Fibroblast of the conjunctiva (primary cell): ENCODE measurements around the gene MRPS10.
"Not testable (repeated sequence)": the region's sequence is repeated elsewhere in the genome, so short reads cannot be mapped to it uniquely, and the experiment has no call there.

Experiments used
- DNase-seq: peaks from one replicate; pipeline ENCODE4 v3.0.0-alpha.2; 2010; ENCODE audit warnings: low read depth

Gene MRPS10

DNA sequence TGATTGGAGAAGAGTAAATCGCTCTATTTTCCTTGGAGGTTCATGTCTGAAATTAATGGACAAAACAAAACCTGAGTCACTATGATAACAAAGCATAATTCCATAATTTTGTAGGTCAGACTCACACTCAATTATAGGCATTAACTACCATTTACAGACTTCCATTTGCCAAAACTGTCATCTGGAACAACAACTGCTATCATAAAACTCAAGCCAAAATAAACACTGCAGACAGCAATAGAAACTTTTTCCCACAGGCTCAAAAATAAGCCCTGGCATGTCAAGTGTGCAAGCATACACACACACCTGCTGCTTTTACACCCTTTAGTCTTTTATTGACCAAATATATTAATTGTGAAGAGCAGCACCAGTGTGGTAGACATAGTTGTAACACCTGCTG is 7.1 kb downstream of the MRPS10 start:
- no peak for DNase-seq

DNA sequence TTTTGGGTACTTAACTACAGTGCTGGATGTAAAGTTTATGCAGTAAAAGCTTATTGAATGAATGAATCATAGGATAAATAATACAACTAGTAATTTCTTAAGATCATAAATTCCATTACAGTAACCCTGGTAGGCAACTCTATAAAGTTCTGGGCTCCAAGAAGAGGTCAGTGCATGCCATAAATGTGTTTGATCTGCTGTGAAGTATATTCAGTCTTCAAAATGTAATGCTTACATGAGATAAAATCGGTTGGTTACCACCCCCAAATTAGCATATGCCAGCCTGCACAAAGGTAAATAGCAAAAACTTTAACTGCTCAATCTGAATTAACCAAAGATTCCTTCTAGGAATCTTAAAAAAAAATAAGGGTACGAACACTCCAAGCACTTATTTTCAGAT is 10.1 kb downstream of the MRPS10 start:
- DNase-seq, result not testable (repeated sequence)

DNA sequence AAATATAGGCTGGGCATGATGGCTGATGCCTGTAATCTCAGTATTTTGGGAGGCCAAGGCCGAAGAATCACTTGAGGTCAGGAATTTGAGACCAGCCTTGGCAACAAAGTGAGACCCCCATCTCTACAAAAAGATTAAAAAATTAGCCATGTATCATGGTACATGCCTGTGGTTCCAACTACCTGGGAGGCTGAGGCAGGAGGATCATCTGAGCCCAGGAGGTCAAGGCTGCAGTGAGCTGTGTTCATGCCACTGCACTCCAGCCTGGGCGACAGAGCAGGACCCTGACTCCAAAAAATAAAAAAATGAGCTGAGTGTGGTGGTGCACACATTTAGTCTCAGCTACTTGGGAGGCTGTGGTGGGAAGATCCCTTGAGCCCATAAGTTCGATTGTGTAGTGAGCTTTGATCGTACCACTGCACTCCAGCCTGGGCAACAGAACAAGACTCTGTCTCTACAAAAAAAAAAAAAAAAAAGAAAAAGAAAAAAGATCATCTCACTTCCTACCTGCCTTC is 12.8 kb downstream of the MRPS10 start:
- no peak for DNase-seq

DNA sequence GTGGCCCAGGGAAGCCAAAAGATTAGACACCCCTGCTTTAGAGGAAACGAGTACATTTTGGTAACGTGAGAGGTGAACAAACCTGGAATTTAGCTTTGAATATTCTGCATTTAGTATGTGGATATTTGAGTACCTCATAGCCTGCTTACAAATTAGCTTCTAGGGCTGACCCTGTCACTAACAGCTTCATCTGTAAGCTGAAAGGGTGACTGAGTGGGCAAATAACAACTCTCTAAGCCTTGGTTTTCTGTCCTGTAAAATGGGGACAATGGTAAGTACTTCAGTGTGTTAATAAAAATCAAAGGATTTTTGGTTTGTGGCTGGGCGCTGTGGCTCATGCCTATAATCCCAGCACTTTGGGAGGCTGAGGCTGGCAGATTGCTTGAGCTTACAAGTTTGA is 14.5 kb downstream of the MRPS10 start:
- no peak for DNase-seq

DNA sequence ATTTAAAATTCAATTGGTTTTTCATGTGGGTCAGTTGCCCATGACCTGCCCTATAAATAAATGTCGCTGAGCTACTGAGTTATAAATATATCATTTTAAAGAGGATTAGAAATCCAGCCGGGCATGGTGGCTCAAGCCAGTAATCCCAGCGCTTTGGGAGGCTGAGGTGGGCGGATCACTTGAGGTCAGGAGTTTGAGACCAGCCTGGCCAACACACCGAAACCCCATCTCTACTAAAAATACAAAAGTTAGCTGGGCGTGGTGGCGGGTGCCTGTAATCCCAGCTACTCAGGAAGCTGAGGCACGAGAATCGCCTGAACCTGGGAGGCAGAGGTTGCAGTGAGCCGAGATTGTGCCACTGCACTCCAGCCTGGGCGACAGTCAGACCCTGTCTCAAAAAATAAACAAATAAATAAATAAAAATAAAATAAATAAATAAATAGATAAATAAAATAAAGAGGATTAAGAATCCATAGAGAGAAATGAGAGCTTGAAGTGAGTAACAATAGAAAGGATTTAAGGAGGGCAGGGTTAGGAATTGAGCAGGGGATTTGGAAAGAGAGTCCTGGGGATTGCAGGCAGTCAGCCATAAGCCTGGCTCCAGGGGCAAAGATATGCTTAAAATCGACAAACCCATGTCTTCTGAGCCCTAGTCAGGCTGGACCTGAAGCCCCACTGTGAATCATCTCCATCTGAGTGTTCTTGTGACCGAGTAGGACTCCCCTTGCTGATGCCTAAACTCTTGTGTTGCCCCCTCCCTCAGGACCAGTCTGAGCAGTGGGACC is 15.3 kb downstream of the MRPS10 start:
- not testable (repeated sequence) for DNase-seq

DNA sequence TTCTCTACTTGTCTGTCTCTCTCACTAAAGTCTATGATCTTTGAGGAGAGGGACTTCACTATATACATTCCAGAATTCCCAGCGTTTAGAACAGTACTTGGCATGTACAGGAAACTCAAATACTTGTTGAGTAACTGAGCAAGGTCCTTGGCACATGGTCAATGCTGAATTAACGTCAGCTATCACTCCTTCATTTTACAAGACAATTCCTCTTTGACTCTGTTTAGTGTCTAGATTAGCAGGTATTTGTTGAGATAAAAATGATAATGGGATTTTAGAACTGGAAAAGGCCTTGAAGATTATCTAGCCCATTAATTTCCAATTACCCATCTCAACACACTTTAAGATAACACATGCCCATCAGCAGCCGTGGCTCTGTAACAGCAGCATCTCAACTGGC is 16.3 kb downstream of the MRPS10 start:
- DNase-seq, result no peak

DNA sequence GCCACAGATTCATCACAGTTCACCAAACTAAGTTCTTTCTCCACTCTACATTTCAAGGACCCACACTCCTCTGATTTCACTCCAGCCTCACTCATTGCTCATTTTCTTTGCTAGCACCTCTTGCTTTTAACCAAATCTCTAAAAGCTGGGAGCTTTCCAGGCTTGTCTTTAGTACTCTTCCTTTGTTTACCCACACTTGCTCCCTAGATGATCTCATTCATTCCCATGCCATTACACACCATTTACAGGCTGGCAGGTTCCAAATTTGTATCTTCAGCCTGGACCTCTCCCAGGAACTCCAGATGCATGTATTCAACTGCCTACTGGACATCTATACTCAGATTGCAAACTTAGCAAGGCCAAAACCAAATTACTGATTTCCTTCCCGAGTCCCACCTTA is 17.6 kb downstream of the MRPS10 start:
- peak; percentile 77 for DNase-seq

DNA sequence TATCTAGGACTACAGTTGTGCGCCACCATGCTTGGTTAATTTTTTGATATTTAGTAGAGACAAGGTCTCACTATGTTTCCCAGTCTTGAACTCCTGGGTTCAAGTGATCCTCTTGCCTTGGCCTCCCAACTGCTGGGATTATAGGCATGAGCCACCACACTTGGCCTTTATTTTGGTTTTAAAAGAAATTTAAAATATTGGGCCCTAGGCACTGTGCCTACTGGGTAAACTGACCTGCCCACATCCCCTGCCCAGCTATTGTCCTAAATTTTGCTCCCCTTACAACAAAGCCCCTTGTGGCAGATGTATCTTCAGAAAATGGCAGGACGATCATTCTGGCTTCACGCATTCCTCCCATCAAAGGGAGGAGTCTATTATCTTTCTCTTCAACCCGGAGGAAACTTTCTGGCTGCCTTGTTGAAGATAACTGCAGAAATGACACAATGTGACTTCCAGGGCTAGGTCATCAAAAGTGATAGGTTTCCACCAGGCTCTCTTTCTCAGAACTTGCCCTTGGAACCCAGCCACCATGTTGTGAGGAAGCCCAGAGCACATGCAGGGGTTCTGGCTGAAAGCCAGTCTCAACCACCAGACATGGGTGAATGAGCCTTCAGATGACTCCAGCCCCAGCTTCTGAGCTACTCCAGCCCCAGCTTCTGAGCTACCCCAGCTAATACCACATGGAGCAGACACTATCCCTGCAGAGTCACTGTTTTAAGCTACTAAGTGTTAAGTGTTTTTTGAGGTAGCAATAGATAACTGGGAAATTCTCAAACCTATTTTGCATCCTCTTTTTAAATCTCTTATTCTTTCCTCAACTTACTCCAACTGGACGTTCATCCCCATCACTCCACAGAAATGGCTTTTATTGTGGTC is 18.3 kb downstream of the MRPS10 start:
- peak; percentile 17 for DNase-seq

DNA sequence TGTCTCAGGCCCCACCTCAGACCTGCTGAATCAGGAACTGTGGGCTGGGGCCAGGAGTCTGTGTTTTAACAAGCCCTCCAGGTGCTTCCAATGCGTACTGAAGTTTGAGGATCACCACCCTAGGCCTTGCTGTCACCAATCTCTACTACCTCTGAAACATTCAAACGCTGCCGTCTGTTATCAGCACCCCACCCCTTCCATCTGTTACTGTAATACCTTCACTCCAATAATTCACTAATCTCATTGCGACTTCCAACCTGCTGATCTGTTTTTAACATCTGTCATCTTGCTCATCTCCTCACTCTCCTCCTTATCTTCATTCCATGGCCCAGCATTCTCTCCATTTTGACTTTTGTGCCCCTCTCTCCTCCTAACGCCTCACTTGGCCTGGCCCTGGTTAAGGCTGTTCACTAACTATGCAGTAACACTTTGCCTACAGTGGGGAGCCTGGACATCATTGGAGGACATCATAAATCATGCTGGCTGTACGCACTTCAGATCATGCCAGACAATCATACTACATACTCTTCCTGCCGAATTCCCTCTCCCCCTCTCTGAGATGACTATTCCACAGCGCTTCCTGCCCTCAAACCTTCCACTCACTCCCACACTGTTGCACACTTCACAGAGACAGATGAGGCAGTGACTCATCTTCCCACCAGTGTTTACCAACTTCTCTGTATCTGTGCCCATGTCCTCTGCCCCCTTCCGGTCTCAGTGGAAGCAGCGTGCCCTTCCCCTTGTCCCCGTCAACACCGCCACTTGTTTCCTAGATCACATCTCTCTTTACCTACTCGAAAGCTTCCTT is 19.9 kb downstream of the MRPS10 start:
- DNase-seq, result no peak

DNA sequence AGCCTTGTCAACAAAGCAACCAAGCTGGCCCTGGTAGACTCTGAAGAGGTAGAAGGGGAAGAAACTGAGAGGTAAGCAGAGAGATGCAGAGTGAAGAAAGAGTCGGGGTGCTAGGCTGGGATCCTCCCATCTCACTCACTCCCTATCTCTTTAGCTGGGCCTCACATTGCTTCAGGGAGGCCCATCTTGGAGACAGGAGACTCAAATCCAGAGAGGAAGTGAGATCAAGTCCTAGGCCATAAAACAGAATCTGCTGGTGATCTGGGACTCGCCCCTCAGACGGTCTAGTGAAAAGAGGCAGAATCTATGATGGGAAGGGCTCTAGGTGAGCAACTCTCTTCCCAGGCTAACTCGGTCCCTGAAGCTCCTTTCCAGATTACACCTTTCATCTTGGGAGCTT is 22.2 kb downstream of the MRPS10 start:
- DNase-seq, result no peak

DNA sequence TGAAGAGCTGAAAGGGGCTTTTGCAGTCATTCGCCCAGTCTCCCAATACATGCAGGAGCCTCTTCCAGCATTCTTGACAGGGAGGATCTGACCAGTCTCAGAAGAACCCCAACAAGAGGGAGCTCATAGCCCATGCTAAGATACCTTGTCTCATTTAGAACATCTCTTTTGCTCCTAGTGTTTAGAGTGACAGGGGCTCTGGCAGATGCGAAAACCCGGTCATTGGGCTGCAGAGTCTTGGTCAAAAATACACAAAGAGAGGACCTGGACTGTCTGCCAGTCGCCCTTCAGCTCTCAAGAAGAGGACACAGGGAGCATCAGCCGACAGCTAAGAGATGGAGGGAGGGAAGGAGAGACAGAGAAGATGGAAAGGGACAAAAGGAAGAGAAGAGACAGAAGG is 23.6 kb downstream of the MRPS10 start:
- no peak for DNase-seq

DNA sequence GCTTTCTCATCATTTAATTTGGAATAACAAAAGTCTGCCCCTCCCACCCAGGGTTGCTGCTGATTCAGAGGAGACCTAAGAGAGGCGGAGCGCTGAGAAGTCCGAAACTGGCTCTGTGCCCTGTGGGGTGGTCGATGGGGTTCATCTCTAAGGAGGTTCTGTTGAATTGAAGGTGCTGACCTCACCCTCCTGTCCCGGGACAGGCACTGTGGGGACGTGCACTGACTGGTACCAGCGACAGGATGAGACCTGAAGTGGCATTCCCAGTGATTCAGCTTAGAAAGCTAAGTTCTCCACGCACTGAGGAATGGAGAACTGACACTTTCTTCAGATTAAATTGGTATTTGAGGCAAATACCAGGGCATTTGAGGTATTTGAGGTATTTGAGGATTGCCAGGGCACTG is 24.2 kb downstream of the MRPS10 start:
- no peak for DNase-seq

DNA sequence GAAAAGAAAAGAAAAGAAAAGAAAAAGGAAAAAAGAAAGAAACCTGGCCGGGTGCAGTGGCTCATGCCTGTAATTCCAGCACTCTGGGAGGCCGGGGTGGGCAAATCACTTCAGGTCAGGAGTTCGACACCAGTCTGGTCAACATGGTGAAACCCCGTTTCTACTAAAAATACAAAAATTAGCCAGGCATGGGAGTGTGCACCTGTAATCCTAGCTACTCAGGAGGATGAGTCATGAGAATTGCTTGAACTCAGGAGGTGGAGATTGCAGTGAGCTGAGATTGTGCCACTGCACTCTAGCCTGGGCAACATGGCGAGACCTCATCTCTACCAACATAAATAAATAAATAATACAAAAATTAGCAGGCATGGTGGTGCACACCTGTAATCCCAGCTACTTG is 25.3 kb downstream of the MRPS10 start:
- DNase-seq, result not testable (repeated sequence)

DNA sequence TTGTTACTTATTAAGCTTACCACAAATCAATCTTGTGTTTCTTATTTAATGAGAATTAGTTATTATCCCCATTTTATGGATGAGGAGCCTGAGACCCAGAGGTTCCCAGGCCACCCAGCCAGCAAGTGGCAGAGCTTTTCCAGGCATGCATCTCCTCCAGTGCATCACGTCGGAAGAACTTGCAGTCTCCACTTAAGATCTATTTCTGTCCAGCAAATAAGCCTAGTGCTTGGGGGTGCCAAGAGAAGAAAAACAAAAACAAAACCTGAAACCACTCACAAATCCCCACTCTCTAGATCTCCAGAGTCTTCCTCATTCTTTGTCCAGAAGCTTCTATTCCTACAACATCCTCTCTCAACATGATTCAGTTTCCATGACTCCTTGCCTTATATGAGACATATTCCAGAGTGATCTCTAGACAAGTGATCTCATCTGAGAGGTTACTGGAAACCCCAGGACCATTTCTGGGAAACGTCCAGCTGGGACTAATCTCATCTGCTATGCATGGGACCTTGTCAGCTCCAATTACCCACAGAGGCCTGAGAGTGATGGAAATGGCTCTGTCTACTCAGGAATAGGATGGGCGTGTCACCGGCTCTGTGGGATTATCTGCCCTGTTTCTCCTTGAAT is 27.0 kb downstream of the MRPS10 start:
- DNase-seq, result peak; percentile 16

DNA sequence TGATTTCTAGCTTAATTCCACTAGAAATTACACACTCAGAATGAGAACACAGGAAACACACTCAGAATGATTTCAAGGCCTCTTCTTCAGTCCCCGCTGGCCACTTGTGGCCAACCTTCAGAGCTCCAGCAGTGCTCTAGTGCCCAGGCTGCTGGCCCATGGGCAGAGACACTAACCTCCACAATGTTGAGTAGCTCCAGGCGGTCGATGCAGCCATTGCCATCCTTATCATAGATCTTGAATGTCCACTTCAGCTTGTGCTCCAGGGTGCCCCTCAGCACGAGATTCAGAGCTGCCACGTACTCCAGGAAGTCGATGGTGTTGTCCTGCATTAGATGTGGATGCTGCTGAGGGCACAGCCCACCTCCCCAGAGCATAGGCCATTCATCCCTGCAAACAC is 29.3 kb downstream of the MRPS10 start:
- no peak for DNase-seq

DNA sequence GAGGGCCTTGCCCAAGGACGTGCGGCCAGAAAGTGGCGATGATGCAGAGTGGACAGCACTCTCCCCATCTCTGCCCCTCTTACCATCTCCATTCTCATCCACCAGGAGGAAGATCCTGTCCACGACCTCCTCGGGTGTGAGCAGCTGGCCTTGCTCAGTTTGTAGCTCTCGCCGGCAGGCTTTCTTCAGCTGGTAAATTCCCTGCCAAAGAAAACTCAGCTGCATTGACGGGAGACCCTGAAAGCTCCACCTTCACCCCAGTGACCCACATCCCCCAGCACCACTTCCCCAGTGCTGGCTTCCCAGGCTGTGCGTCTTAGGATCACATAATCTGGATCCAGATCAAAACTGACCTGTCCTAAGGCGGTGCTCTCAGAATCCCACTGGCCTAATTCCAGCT is 32.1 kb downstream of the MRPS10 start:
- DNase-seq, result no peak

DNA sequence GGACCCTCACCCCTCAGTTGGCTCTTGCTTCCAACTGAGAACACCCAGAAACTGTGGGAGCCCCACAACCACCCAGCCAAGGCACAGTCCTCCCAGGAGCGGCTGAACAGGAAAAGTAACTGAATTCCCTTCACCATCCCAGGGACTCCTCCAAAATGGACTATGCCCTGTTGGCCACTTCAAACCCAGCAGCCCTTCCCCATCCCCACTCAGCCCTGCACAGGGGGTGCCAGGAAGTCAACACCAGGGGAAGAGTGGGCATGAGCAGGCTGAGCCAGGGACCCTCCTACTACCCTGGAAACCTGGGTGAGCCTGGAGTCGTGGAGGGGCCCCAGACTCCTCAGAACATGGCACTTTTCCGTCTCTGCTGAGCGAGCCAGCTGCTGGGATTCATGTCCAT is 33.2 kb downstream of the MRPS10 start:
- DNase-seq, result no peak

DNA sequence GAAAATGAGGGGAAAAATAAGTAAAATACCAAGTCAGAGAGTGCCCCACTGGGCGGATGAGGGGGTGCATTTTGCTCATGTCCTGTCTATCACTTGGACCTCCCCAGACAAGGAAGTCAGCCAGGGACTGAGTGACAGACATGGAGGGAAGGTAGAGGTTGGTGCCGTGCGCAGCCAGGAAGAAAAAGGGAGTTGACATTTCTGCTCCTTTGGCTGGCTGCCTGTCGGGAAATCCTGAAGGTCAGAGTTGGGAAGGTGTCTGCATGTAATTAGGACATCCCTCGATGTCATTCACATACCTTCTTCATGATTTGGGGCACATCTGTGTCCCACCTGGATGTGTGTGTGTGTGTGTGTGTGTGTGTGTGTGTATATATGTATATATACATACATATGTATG is 35.6 kb downstream of the MRPS10 start:
- no peak for DNase-seq

DNA sequence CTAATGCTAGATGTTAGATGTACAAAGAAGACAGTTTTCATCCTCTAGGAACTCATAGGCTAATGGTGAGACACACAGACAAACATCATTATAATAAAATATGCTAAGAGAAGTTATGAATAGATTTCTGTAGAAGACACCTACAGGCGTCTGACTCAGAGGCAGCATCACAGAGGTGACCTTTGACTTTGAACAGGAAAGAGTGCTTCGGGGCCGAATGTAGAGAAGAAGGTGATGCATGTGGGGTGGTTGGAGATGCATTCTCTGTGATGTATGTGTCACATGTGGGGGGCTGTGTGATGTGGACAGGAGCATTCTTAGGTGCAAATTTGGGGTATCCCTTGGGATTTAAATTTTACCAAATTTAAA is 37.7 kb downstream of the MRPS10 start:
- DNase-seq, result no peak

DNA sequence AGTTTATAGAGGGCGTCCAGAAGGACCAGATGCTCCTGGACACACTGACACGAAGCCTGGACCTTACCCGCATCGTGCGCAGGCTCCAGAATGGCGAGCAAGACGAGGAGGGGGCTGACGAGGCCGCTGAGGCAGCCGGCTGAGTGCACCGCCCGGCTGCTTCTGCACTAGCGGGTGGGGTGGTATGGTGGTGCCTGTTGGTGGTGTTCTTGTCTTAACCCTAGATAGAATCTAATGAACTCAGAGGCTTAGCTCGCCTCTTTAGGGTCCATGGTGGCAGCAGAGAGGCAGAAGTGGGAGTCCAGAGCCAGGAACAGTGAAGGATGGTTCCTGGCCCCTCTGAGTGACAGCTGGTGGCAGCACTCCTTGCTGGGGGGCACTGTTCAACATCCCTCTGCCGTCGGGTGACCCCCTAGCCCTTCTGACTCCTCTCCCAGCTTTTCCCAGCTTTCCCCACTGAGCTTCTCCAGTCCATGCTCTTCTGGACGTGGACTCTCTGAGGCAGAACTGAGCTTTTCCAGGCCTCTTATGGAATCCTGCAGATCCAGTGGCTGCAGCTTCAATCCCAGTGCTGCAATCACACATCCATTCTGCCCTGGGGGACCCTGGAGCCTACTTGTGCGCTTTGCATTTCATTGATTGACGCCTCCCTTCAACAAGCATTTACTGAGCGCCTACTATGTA is 38.3 kb downstream of the MRPS10 start:
- no peak for DNase-seq
